ENCODE measurements around the gene GBP7. TPM values are rescaled to one million over a fixed set of nuclear protein-coding genes. Genes with fewer than 3 reads are reported as not detected.

Gene GBP7
- total RNA-seq, 1 donor from 2014 or later: not detected

DNA sequence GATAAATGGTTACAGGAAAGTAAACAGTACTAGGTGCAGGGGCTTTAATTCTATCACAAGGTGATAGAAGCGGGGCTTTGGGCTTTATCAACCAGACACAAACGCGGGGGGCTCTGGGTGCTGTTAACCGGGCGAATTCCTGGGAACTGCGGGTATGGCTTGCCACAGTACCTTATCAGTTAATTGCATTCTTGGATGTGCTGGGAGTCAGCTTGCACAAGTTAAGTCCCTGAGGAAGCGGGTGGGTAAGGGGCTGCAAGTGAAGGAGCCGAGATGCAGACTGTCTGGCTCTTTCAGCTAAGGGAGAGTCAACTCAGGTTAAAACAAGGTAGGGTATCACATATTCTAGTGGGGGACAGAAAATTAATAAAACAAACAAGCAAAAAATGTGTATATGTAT, 22.3 kb upstream of the GBP7 start:
- peak overlapping the region; percentile 96 for H3K27ac Mint-ChIP-seq
- peaks cover 37% of the 10 kb centered on the region for H3K36me3 Mint-ChIP-seq (ENCODE audit: low read depth)
- no peaks in the 10 kb centered on the region for H3K9me3 Mint-ChIP-seq
- peaks cover 65% of the 10 kb centered on the region for H3K4me1 Mint-ChIP-seq
- peak overlapping the region; percentile 91 for H3K4me3 Mint-ChIP-seq
- DNase-seq: peak; percentile 68
- H3K27me3 Mint-ChIP-seq: no peaks in the 10 kb centered on the region
- intact Hi-C loops (cut with micrococcal nuclease): loop anchor here (2.0 to 5.0 kb wide), 2 partner anchors 73 to 524 kb away; no protein-coding TSS in a partner anchor

DNA sequence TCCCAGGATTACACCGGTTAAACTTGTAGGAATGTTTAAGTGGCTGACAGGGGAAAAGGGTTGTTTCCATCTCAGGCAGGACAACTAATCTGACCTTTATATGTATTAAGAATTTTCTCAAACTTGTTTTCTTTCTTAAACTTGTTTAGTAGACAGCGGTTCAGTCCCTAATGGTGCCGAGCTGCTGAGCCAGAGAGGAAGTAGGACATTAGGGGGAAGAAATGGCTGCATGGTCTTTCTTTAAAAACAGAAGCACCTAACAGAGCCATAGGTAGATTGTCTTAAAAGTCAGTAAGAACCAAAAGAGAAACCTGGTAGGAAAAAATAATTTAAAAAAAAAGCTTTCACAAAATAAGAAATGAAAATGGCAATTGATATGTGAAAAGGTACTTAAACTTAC, 19.7 kb upstream of the GBP7 start:
- no peak for DNase-seq
- peaks cover 55% of the 10 kb centered on the region for H3K36me3 Mint-ChIP-seq (ENCODE audit: low read depth)
- intact Hi-C loops (cut with micrococcal nuclease): loop anchor here (5.0 kb wide), 1 partner anchor 527 kb away; no protein-coding TSS in a partner anchor
- H3K4me3 Mint-ChIP-seq: peak overlapping the region; percentile 72
- H3K27ac Mint-ChIP-seq: peak overlapping the region; percentile 72
- H3K4me1 Mint-ChIP-seq: peaks cover 56% of the 10 kb centered on the region
- no peaks in the 10 kb centered on the region for H3K9me3 Mint-ChIP-seq
- no peaks in the 10 kb centered on the region for H3K27me3 Mint-ChIP-seq

DNA sequence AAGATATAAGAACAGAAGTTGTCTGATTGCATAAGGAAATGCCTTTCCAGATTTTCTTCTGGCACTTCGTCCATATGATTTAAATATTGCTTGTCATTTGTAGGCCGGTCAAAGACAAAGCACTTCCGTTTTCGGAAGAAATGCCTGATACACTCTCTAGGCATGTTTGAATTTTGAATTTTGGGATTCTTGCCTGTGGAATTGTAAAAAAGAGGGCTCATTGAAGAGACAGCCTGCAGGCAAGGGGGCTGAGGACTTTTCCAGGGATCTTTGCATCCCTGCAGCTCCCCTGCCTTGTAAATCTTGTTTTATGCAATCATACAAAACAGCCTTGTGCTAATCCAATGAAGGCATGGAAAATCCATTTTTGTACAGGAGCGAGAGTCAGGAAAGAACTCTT, 15.5 kb upstream of the GBP7 start:
- intact Hi-C loops (cut with micrococcal nuclease): no loop called here
- Mint-ChIP-seq H3K9me3 (no peaks in the 10 kb centered on the region), H3K27me3 (no peaks in the 10 kb centered on the region), H3K27ac (no peak overlapping the region), H3K36me3 (ENCODE audit: low read depth) (peaks cover 85% of the 10 kb centered on the region), H3K4me1 (peaks cover 41% of the 10 kb centered on the region), H3K4me3 (no peak overlapping the region)
- no peak for DNase-seq

DNA sequence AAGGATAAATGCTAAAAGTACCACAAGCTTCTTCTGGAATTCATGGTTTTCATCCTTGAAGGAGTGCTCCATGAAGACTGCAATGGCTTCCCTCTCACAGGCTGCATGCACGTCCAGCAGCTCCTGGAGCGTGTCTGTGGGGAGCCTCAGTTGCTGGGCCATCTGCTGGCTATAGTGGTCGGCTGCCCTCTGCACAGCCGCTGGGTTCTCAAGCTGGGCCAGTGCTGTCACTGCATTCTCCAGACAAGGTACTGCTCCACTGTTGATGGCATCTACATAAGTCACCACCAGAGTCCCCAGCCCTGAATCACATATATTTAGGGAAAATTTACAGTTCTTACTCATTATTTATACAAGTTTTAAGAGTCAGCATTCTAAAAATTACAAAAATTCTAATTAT, 14.2 kb upstream of the GBP7 start:
- no peaks in the 10 kb centered on the region for H3K9me3 Mint-ChIP-seq
- intact Hi-C loops (cut with micrococcal nuclease): no loop called here
- peaks cover 29% of the 10 kb centered on the region for H3K4me1 Mint-ChIP-seq
- no peaks in the 10 kb centered on the region for H3K27me3 Mint-ChIP-seq
- no peak overlapping the region for H3K4me3 Mint-ChIP-seq
- H3K36me3 Mint-ChIP-seq (ENCODE audit: low read depth): peaks cover 88% of the 10 kb centered on the region
- H3K27ac Mint-ChIP-seq: no peak overlapping the region
- no peak for DNase-seq

DNA sequence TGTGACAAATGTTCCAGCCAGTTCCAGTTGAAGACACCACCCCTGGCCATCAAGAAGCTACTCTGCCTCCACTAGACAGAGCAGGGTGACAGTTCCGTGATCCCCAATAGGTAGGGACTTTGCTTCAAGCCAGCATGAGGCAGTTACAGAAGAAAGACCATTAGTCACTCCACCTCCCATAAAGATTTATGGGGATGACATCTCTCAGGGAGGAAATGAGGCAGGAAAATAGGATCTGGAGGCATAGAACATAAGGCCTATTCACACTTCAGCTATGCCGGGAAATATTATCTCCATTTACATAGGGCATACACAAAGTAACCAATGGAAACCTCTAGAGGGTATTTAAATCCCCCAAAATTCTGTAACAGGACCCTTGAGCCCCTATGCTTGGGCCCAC, 3.5 kb upstream of the GBP7 start:
- H3K4me1 Mint-ChIP-seq: peaks cover 4% of the 10 kb centered on the region

DNA sequence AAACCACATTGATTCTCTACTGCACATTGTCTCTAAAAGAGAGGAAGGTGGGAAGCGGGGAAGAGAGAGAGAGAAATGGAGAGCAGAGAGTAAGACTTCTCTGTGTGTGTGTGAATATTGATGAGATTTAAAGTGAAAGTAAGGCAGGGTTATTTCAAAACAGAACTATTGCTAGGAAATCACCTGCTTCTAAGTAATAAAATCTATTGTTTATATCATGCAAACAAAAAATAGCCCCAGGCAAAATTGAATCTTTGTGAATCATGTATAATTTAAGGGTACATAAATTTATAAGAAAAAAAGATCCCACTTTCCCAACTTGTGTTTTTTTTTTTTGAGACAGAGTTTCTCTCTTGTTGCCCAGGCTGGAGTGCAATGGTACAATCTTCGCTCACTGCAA, 1.2 kb upstream of the GBP7 start:
- DNase-seq: no peak
- H3K4me1 Mint-ChIP-seq: peaks cover 4% of the 10 kb centered on the region
- no peak overlapping the region for H3K4me3 Mint-ChIP-seq
- no peak overlapping the region for H3K27ac Mint-ChIP-seq
- H3K36me3 Mint-ChIP-seq (ENCODE audit: low read depth): peaks cover 13% of the 10 kb centered on the region
- no peaks in the 10 kb centered on the region for H3K27me3 Mint-ChIP-seq
- peaks cover 10% of the 10 kb centered on the region for H3K9me3 Mint-ChIP-seq
- intact Hi-C loops (cut with micrococcal nuclease): no loop called here

More for the DNA sequence above, 3.5 kb upstream of the GBP7 start:
- no peak overlapping the region for H3K27ac Mint-ChIP-seq
- H3K36me3 Mint-ChIP-seq (ENCODE audit: low read depth): peaks cover 36% of the 10 kb centered on the region
- intact Hi-C loops (cut with micrococcal nuclease): no loop called here
- H3K27me3 Mint-ChIP-seq: no peaks in the 10 kb centered on the region
- DNase-seq: no peak
- peaks cover 17% of the 10 kb centered on the region for H3K9me3 Mint-ChIP-seq
- H3K4me3 Mint-ChIP-seq: no peak overlapping the region

DNA sequence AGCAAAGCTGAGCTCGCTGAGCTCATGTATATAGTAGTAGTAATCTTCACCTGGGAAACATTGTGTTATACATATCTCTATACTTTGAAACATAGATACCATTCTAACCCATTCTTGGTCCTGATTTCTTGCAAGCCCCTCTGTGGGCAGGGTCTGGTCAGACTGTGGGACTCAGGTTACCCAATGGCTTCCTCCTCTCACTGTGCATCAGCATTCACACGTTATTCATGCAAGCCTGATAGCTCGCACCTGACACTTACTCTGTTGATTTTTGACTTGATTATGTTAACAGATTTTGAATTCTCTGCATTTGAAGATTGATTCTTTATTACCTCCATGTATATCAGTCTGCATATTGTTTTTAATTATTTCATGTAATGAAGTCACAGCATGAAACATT, 1.3 kb downstream of the GBP7 start:
- Mint-ChIP-seq H3K4me3 (no peak overlapping the region), H3K4me1 (peaks cover 12% of the 10 kb centered on the region), H3K36me3 (ENCODE audit: low read depth) (peaks cover 3% of the 10 kb centered on the region), H3K27me3 (no peaks in the 10 kb centered on the region), H3K27ac (no peak overlapping the region), H3K9me3 (peaks cover 23% of the 10 kb centered on the region)
- DNase-seq: no peak
- intact Hi-C loops (cut with micrococcal nuclease): no loop called here

DNA sequence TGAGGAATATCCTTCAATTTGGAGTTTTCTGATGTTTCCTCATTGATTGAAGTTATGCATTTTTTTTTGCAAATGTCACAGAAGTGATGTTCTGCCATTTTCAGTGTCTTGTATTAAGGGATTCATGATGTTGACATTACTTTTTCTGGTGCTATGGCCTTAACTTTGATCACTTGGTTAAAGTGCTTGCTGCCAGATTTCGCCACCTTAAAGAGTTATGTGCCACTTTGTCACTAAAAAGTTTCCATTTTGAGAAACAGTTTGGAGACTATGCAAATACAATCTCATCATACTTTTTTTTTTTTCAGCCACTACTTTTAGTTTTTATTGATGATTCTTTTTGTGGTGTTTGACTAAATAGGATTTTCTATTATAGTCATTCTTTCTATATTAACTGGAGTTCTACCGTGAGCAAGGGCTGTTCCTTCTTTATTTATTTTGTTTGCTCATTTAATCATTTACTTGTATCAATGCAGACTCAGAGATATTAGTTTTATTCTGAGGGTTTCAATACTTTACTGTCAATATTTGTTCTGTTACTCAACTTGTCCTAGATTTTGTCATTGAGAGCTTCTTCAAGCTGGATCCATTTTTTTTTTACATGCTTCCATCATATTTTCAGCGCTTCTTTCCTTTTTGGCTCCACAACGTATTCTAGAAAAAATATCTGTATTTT, 3.2 kb downstream of the GBP7 start:
- intact Hi-C loops (cut with micrococcal nuclease): no loop called here
- H3K9me3 Mint-ChIP-seq: peaks cover 23% of the 10 kb centered on the region
- peaks cover 12% of the 10 kb centered on the region for H3K4me1 Mint-ChIP-seq
- H3K4me3 Mint-ChIP-seq: no peak overlapping the region
- no peak for DNase-seq
- peaks cover 3% of the 10 kb centered on the region for H3K36me3 Mint-ChIP-seq (ENCODE audit: low read depth)
- no peak overlapping the region for H3K27ac Mint-ChIP-seq
- H3K27me3 Mint-ChIP-seq: no peaks in the 10 kb centered on the region

DNA sequence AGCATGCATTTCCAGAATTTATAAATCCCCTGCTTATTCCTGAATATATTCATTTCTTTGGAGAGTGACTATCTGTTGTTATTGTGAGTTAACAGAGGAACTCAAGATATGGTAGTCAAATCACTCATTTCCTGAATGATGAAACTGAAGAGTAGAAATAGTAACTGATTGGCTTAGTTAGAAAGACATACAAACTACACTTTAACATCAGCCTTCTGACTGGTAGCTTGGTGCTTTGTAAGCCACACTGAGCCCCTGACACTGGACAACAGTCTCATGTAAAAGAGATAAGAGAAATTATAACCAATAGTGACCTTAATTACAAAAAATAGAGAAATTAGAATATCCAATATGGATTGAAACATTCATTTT, 4.8 kb downstream of the GBP7 start:
- no peak for DNase-seq
- Mint-ChIP-seq H3K36me3 (ENCODE audit: low read depth) (peaks cover 3% of the 10 kb centered on the region), H3K4me3 (no peak overlapping the region), H3K4me1 (peaks cover 8% of the 10 kb centered on the region), H3K9me3 (peaks cover 23% of the 10 kb centered on the region), H3K27ac (no peak overlapping the region), H3K27me3 (no peaks in the 10 kb centered on the region)
- intact Hi-C loops (cut with micrococcal nuclease): no loop called here

DNA sequence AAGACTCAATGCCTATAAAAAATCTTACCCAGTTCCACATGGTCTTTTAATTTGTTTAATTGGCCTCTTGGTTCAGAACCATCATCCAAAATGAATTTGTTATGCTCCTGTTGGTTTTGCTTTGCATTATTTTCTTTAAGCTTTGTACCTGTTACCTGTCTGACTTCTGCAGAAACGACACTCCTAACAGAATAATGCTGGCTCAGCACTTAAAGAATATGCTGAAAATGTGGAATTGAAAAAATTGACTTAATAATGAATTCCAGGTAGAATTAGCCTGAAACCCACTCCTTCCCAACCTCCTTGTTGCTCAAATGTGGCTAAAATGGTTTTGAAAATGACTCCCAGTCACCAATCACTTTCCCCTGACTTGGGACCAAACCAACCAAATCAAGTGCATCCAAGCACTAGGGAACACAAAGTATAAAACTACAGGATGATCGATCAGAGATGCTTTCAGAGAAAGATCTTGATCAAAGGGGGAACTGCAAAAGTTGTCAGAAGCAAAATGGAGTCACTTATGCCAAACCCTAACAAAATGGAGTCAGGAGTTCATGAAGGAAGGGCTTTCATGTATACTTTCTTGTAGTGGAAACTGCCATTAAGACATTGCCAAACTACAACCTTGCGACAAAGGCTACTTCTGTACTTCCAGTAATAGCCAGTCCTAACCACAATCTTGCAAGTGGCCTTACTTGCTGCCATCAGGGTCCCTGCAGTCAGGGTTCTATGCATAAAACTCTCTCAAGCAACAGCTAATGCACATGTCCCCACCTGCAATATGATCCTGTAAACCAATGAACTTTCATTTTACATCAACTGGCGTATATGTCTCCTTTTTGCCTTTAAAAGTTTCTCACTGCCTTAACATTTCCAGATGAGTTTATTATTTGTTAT, 5.4 kb downstream of the GBP7 start:
- no peak overlapping the region for H3K4me3 Mint-ChIP-seq
- no peaks in the 10 kb centered on the region for H3K27me3 Mint-ChIP-seq
- H3K27ac Mint-ChIP-seq: no peak overlapping the region
- H3K4me1 Mint-ChIP-seq: peaks cover 8% of the 10 kb centered on the region
- no peak for DNase-seq
- H3K9me3 Mint-ChIP-seq: peaks cover 23% of the 10 kb centered on the region
- H3K36me3 Mint-ChIP-seq (ENCODE audit: low read depth): peaks cover 3% of the 10 kb centered on the region
- intact Hi-C loops (cut with micrococcal nuclease): no loop called here

DNA sequence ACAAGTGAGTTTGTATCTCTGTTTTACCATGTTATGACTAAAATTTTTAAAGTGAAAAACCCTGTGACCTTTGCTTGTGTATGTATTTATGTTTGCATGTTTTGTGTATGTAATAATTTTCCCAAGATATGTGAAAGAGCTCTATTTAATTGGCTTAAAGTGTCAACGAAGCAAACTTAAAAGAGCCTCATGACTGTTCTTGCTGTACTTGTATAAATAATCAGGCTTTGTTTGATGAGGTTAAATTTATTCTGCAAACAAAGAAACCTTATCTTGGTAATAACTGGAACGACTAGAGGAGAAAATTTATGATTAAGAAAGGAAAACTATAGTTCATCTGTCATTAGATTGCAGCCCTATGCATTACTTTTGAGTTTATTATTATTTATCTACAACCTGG, 6.6 kb downstream of the GBP7 start:
- intact Hi-C loops (cut with micrococcal nuclease): no loop called here
- no peak for DNase-seq
- H3K9me3 Mint-ChIP-seq: peaks cover 18% of the 10 kb centered on the region
- H3K27me3 Mint-ChIP-seq: no peaks in the 10 kb centered on the region
- H3K36me3 Mint-ChIP-seq (ENCODE audit: low read depth): peaks cover 3% of the 10 kb centered on the region
- no peak overlapping the region for H3K4me3 Mint-ChIP-seq
- H3K4me1 Mint-ChIP-seq: peaks cover 8% of the 10 kb centered on the region
- H3K27ac Mint-ChIP-seq: no peak overlapping the region

DNA sequence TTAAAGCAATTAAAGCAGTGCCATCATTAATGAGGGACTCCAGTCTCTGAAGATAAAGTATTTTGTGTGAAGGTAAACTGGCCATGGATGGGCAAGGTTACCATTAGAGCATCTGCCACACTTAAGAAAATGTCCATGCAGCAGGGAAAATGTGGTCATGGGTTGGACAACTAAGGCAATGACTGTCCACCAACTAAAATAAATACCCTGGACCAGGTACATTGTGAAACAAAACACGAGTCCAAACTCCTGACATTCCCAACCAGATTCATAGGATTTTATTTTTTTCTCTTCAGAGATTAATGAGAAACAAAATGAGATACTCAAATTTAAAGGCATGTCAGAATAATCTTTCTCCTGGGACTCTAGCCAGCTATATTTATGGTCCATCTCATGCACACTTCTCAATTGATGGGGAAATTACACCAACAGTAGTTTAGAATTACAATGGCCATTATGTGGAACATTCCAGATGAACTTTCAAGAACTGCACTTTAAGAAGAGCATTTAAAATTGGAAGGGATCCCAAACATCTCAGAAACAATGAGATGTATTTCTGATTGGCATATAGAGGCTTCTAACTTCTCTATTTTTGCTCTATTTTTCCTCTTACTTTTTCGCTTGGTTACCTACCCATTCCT, 8.1 kb downstream of the GBP7 start:
- no peak overlapping the region for H3K27ac Mint-ChIP-seq
- peaks cover 3% of the 10 kb centered on the region for H3K36me3 Mint-ChIP-seq (ENCODE audit: low read depth)
- peaks cover 2% of the 10 kb centered on the region for H3K27me3 Mint-ChIP-seq
- H3K9me3 Mint-ChIP-seq: peaks cover 18% of the 10 kb centered on the region
- DNase-seq: no peak
- H3K4me3 Mint-ChIP-seq: no peak overlapping the region
- peaks cover 8% of the 10 kb centered on the region for H3K4me1 Mint-ChIP-seq
- intact Hi-C loops (cut with micrococcal nuclease): no loop called here

DNA sequence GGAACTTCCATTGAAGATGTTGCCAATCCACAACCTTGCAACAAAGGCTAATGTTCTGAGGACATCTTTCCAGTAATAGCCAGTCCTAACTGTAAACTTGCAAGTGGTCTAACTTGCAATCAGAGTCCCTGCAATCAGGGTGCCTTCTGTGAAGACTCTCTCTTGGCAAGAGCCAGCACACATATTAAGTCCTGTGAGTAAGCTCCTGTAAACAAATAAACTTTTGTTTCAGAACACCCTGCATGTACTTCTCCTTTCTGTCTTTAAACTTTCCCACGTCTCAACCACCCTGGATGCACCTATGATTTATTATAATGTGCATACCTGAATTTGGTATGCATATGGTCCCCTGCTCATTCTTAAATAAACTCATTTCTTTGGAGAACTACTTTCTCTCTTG, 9.1 kb downstream of the GBP7 start:
- DNase-seq: no peak
- Mint-ChIP-seq H3K9me3 (peaks cover 19% of the 10 kb centered on the region), H3K27me3 (peaks cover 6% of the 10 kb centered on the region), H3K4me1 (peaks cover 8% of the 10 kb centered on the region), H3K27ac (no peak overlapping the region), H3K4me3 (no peak overlapping the region), H3K36me3 (ENCODE audit: low read depth) (peaks cover 3% of the 10 kb centered on the region)
- intact Hi-C loops (cut with micrococcal nuclease): no loop called here

DNA sequence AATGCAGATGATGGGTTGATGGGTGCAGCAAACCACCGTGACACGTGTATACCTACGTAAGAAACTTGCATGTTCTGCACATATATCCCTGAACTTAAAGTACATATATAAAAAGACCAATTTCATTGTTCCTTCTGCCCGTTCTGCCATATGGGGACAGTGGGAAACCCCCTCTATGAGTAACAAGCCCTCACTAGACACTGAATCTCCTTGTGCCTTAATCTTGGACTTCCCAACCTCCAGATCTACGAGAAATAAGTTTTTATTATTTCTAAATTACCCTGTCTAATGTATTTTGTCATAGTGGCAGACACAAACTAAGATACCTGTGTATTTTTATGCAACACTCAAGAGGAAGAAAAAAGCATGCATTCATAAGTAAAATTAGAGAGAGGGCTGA, 10.0 kb downstream of the GBP7 start:
- peaks cover 6% of the 10 kb centered on the region for H3K27me3 Mint-ChIP-seq
- H3K36me3 Mint-ChIP-seq (ENCODE audit: low read depth): peaks cover 3% of the 10 kb centered on the region
- H3K4me3 Mint-ChIP-seq: no peak overlapping the region
- intact Hi-C loops (cut with micrococcal nuclease): no loop called here
- H3K27ac Mint-ChIP-seq: no peak overlapping the region
- peaks cover 3% of the 10 kb centered on the region for H3K4me1 Mint-ChIP-seq
- no peak for DNase-seq
- H3K9me3 Mint-ChIP-seq: peaks cover 21% of the 10 kb centered on the region

Data from activated CD4-positive, alpha-beta T cell treated with anti-CD3 and anti-CD28 coated beads, Interleukin-2, amount 10 ng/mL, durations not matched to agents 24 days and 14 days (primary cell).